IPS DF 4.7 (cell line): ENCODE results near the gene SLC25A39.

Experiments
- DNase-seq: peaks from one replicate; pipeline ENCODE4 v3.0.0-alpha.2; 2013; ENCODE audit warnings: low spot score; ENCODE audit errors: extremely low read depth

Gene SLC25A39

GRCh38 chr17:44280392-44280937 is 44.2 kb downstream of the SLC25A39 start:
- DNase-seq = no peak

- peak; percentile 56 for DNase-seq
These were observed 44.8 kb downstream of the SLC25A39 start for GRCh38 chr17:44279666-44280391.

GRCh38 chr17:44279346-44279665 is 45.3 kb downstream of the SLC25A39 start:
- DNase-seq = no peak

- DNase-seq = no peak
These were observed 46.6 kb downstream of the SLC25A39 start for GRCh38 chr17:44277976-44278375.

GRCh38 chr17:44273607-44274006 is 51.0 kb downstream of the SLC25A39 start:
- DNase-seq = no peak

- DNase-seq = no peak
These were observed 51.7 kb downstream of the SLC25A39 start for GRCh38 chr17:44272954-44273353.

- DNase-seq = no peak
These were observed 52.2 kb downstream of the SLC25A39 start for GRCh38 chr17:44272321-44272951.
